Activated naive CD8-positive, alpha-beta T cell (primary cell): ENCODE data around the gene CTPS2.
A peak's percentile ranks its signal among the peaks of the same experiment; 100 is the strongest.
"Not testable (repeated sequence)": the region's sequence is repeated elsewhere in the genome, so short reads cannot be mapped to it uniquely, and the experiment has no call there.

Source experiments
- H3K27ac Mint-ChIP-seq: one replicate; pipeline ENCODE4 v1.8.0; 2021; ENCODE audit warnings: mixed read lengths
- H3K27me3 Mint-ChIP-seq: one replicate; pipeline ENCODE4 v1.8.0; 2021; ENCODE audit warnings: mixed read lengths
- H3K36me3 Mint-ChIP-seq: one replicate; pipeline ENCODE4 v1.8.0; 2021; ENCODE audit warnings: mixed read lengths
- H3K4me1 Mint-ChIP-seq: one replicate; pipeline ENCODE4 v1.8.0; 2021; ENCODE audit warnings: low read depth, mixed read lengths
- H3K4me3 Mint-ChIP-seq: one replicate; pipeline ENCODE4 v1.8.0; 2021; ENCODE audit warnings: mild to moderate bottlenecking, mixed read lengths
- H3K9me3 Mint-ChIP-seq: one replicate; pipeline ENCODE4 v1.8.0; 2021; ENCODE audit warnings: low read depth, mixed read lengths

The CTPS2 gene

GRCh38 chrX:16725072-16725471, 12.6 kb upstream of the CTPS2 start:
- no peak overlapping the region for H3K27ac Mint-ChIP-seq
- H3K27me3 Mint-ChIP-seq: no peaks in the 10 kb centered on the region
- no peak overlapping the region for H3K4me3 Mint-ChIP-seq
- no peaks in the 10 kb centered on the region for H3K36me3 Mint-ChIP-seq
- no peaks in the 10 kb centered on the region for H3K9me3 Mint-ChIP-seq
- H3K4me1 Mint-ChIP-seq: peaks cover 33% of the 10 kb centered on the region

GRCh38 chrX:16722481-16722880, 10.0 kb upstream of the CTPS2 start:
- no peaks in the 10 kb centered on the region for H3K27me3 Mint-ChIP-seq
- H3K36me3 Mint-ChIP-seq: no peaks in the 10 kb centered on the region
- H3K4me1 Mint-ChIP-seq: peaks cover 35% of the 10 kb centered on the region
- H3K4me3 Mint-ChIP-seq: peak overlapping the region; percentile 27
- H3K27ac Mint-ChIP-seq: no peak overlapping the region
- no peaks in the 10 kb centered on the region for H3K9me3 Mint-ChIP-seq

GRCh38 chrX:16719334-16720084, 7.0 kb upstream of the CTPS2 start, which contains the start of gene SYAP1:
TSS of gene SYAP1 (plus strand) at chrX:16719612. CDS start at chrX:16719725, 113 bp downstream.
- peak within 1 kb of the TSS; percentile 92 for H3K4me3 Mint-ChIP-seq
- no peaks in the 10 kb centered on the region for H3K27me3 Mint-ChIP-seq
- H3K9me3 Mint-ChIP-seq: no peaks in the 10 kb centered on the region
- H3K36me3 Mint-ChIP-seq: no peaks in the 10 kb centered on the region
- peak within 1 kb of the TSS; percentile 96 for H3K27ac Mint-ChIP-seq
- H3K4me1 Mint-ChIP-seq: peaks cover 30% of the 10 kb centered on the region

- Mint-ChIP-seq H3K4me1 (peaks cover 28% of the 10 kb centered on the region), H3K27me3 (no peaks in the 10 kb centered on the region), H3K27ac (peak overlapping the region; percentile 96), H3K9me3 (no peaks in the 10 kb centered on the region), H3K4me3 (peak overlapping the region; percentile 92), H3K36me3 (no peaks in the 10 kb centered on the region)
Observed at GRCh38 chrX:16718824-16719333, 6.4 kb upstream of the CTPS2 start.

- not testable (repeated sequence) for H3K36me3 Mint-ChIP-seq, H3K27ac Mint-ChIP-seq, H3K4me3 Mint-ChIP-seq, H3K9me3 Mint-ChIP-seq, H3K27me3 Mint-ChIP-seq
- H3K4me1 Mint-ChIP-seq: peaks cover 18% of the 10 kb centered on the region
Observed at GRCh38 chrX:16716451-16716850, 4.0 kb upstream of the CTPS2 start.

GRCh38 chrX:16715638-16716037, 3.2 kb upstream of the CTPS2 start:
- peaks cover 18% of the 10 kb centered on the region for H3K4me1 Mint-ChIP-seq
- H3K27ac Mint-ChIP-seq: not testable (repeated sequence)

GRCh38 chrX:16714504-16714903, 2.0 kb upstream of the CTPS2 start:
- Mint-ChIP-seq H3K4me1 (peaks cover 17% of the 10 kb centered on the region), H3K27me3 (no peaks in the 10 kb centered on the region), H3K9me3 (no peaks in the 10 kb centered on the region), H3K4me3 (no peak overlapping the region), H3K36me3 (no peaks in the 10 kb centered on the region), H3K27ac (no peak overlapping the region)

More at GRCh38 chrX:16715638-16716037, 3.2 kb upstream of the CTPS2 start:
- H3K36me3 Mint-ChIP-seq, H3K4me3 Mint-ChIP-seq, H3K9me3 Mint-ChIP-seq, H3K27me3 Mint-ChIP-seq: not testable (repeated sequence)

GRCh38 chrX:16711893-16712547, 449 bp downstream of the CTPS2 start:
- Mint-ChIP-seq H3K27me3 (no peaks in the 10 kb centered on the region), H3K4me1 (peaks cover 13% of the 10 kb centered on the region), H3K9me3 (no peaks in the 10 kb centered on the region), H3K4me3 (peak overlapping the region; percentile 87), H3K36me3 (no peaks in the 10 kb centered on the region), H3K27ac (peak overlapping the region; percentile 80)

GRCh38 chrX:16711219-16711811, 1.2 kb downstream of the CTPS2 start:
- peak overlapping the region; percentile 77 for H3K27ac Mint-ChIP-seq
- peak overlapping the region; percentile 86 for H3K4me3 Mint-ChIP-seq
- H3K27me3 Mint-ChIP-seq: no peaks in the 10 kb centered on the region
- H3K9me3 Mint-ChIP-seq: no peaks in the 10 kb centered on the region
- no peaks in the 10 kb centered on the region for H3K36me3 Mint-ChIP-seq
- peaks cover 13% of the 10 kb centered on the region for H3K4me1 Mint-ChIP-seq

GRCh38 chrX:16708016-16708415, 4.5 kb downstream of the CTPS2 start:
- Mint-ChIP-seq H3K27ac (no peak overlapping the region), H3K36me3 (no peaks in the 10 kb centered on the region), H3K4me1 (peaks cover 13% of the 10 kb centered on the region), H3K9me3 (no peaks in the 10 kb centered on the region), H3K27me3 (no peaks in the 10 kb centered on the region), H3K4me3 (no peak overlapping the region)

GRCh38 chrX:16705370-16705769, 7.1 kb downstream of the CTPS2 start:
- Mint-ChIP-seq H3K27me3 (no peaks in the 10 kb centered on the region), H3K9me3 (no peaks in the 10 kb centered on the region), H3K4me3 (no peak overlapping the region), H3K4me1 (peaks cover 4% of the 10 kb centered on the region), H3K27ac (no peak overlapping the region), H3K36me3 (no peaks in the 10 kb centered on the region)

- H3K27ac Mint-ChIP-seq: no peak overlapping the region
- H3K27me3 Mint-ChIP-seq: no peaks in the 10 kb centered on the region
- no peak overlapping the region for H3K4me3 Mint-ChIP-seq
- H3K4me1 Mint-ChIP-seq: no peaks in the 10 kb centered on the region
- no peaks in the 10 kb centered on the region for H3K9me3 Mint-ChIP-seq
- no peaks in the 10 kb centered on the region for H3K36me3 Mint-ChIP-seq
Observed at GRCh38 chrX:16702700-16703599, 9.5 kb downstream of the CTPS2 start.

GRCh38 chrX:16700734-16701133, 11.7 kb downstream of the CTPS2 start:
- Mint-ChIP-seq H3K9me3 (no peaks in the 10 kb centered on the region), H3K4me1 (no peaks in the 10 kb centered on the region), H3K27ac (no peak overlapping the region), H3K4me3 (no peak overlapping the region), H3K27me3 (no peaks in the 10 kb centered on the region), H3K36me3 (no peaks in the 10 kb centered on the region)

GRCh38 chrX:16699389-16699788, 13.1 kb downstream of the CTPS2 start:
- H3K4me3 Mint-ChIP-seq: no peak overlapping the region
- no peaks in the 10 kb centered on the region for H3K36me3 Mint-ChIP-seq
- H3K4me1 Mint-ChIP-seq: no peaks in the 10 kb centered on the region
- no peak overlapping the region for H3K27ac Mint-ChIP-seq
- H3K27me3 Mint-ChIP-seq: no peaks in the 10 kb centered on the region
- no peaks in the 10 kb centered on the region for H3K9me3 Mint-ChIP-seq
